Left lung (tissue), 10 donors: ENCODE data around the gene LRRC25. TPM values are rescaled to one million over a fixed set of nuclear protein-coding genes. Genes with fewer than 3 reads are reported as not detected.

Experiments used
- ATAC-seq: fragments of 200-7000 bp; cut with Tn5 transposase; one replicate; pipeline ENCODE4 v1.9.1; 2020; ENCODE audit warnings: moderate library complexity
- DNase-seq, 4 donors: peaks; one replicate each; pipeline ENCODE4 v3.0.0-alpha.2; 2013 to 2020
- H3K27ac ChIP-seq, 2 donors: fragments of 200-600 bp; sonication (generic) in 1 of 2; one replicate each; pipeline versions ENCODE4 v1.5.0 to v1.8.0; 2020 to 2021
- H3K27me3 ChIP-seq, 2 donors: fragments of 200-600 bp; sonication (generic) in 1 of 2; one replicate each; pipeline versions ENCODE4 v1.5.0 to v1.8.0; 2020 to 2021
- H3K36me3 ChIP-seq, 2 donors: fragments of 200-600 bp; sonication (generic) in 1 of 2; one replicate each; pipeline versions ENCODE4 v1.5.0 to v1.8.0; 2020 to 2021
- H3K4me1 ChIP-seq, 2 donors: fragments of 200-600 bp; one replicate each; pipeline ENCODE4 v1.8.0; 2021
- H3K4me3 ChIP-seq, 2 donors: fragments of 200-600 bp; sonication (generic) in 1 of 2; one replicate each; pipeline versions ENCODE4 v1.5.0 to v1.8.0; 2020 to 2021; ENCODE audit warnings: mild to moderate bottlenecking in 1 of 2
- H3K9me3 ChIP-seq, 2 donors: fragments of 200-600 bp; sonication (generic) in 1 of 2; one replicate each; pipeline versions ENCODE4 v1.5.0 to v1.8.0; 2020 to 2021
- intact Hi-C, 2 donors: fragments of 100-400 bp; cut with DNase I; formaldehyde crosslinking; loops; one replicate each; pipeline versions ENCODE4 v1.11.2 to v1.14.2; 2022
- microRNA-seq, 2 donors: library from miRNA; unstranded; fragments of <30 nt; microRNA quantifications; one replicate each; pipeline ENCODE4, GENCODE V29; 2019
- polyA plus RNA-seq, 6 donors: library from polyadenylated mRNA; unstranded; fragments of 120-200 nt; gene quantifications; one replicate each; pipeline ENCODE4 v1.2.1, GENCODE V29; 2013; ENCODE audit not compliant: insufficient read length in 6 of 6
- total RNA-seq, 2 donors: library from RNA; stranded (reverse); fragmentation: NEBNext Ultra II Directional; extraction: Animal tissue kit (Norgen Biotek cat#: 25700); gene quantifications; one replicate each; pipeline ENCODE4 v1.2.1, GENCODE V29; 2021
- TF ChIP-seq, protein P1 (sequence below), 2 donors: fragments of 200-600 bp; sonication (generic) in 1 of 2; IDR thresholded peaks; one replicate each; pipeline versions ENCODE4 v1.5.0 to v1.8.0; 2021; ENCODE audit warnings: antibody characterized with exemption in 2 of 2
- donor health status: DM: no; HTN: yes; CAD: no.
- donor health status: DM: no; HTN: no; CAD: no.

The LRRC25 gene
- total and polyA plus RNA-seq, 8 donors: 1.3 to 53.7 (median 1.6) TPM

DNA sequence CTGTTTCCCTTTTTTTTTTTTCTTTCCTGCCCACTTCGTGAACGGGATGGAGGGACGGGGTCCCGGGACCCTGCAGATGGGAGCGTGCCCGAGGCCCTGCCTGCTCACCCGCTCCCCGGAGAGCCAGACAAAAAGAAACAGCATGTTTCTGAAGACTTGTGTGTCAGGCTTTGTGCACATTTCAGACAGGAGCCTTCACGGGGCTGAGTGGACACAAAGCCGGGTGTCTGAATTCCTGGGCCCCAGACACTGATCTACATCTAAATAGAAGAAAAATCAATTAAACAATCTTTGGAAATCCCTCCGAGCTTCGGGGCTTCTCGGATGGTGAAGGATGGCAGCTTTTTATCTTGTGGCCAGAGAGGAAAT, 52.9 kb downstream of the LRRC25 start:
- TF ChIP-seq, protein P1, sequence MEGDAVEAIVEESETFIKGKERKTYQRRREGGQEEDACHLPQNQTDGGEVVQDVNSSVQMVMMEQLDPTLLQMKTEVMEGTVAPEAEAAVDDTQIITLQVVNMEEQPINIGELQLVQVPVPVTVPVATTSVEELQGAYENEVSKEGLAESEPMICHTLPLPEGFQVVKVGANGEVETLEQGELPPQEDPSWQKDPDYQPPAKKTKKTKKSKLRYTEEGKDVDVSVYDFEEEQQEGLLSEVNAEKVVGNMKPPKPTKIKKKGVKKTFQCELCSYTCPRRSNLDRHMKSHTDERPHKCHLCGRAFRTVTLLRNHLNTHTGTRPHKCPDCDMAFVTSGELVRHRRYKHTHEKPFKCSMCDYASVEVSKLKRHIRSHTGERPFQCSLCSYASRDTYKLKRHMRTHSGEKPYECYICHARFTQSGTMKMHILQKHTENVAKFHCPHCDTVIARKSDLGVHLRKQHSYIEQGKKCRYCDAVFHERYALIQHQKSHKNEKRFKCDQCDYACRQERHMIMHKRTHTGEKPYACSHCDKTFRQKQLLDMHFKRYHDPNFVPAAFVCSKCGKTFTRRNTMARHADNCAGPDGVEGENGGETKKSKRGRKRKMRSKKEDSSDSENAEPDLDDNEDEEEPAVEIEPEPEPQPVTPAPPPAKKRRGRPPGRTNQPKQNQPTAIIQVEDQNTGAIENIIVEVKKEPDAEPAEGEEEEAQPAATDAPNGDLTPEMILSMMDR (IDR thresholded peaks at IDR 0.05): no peak
- Histone ChIP-seq H3K4me3 (no peak overlapping the region), H3K27me3 (no peaks in the 10 kb centered on the region), H3K4me1 (peaks cover 6 to 28% of the 10 kb centered on the region in 2 donors), H3K27ac (no peak overlapping the region), H3K36me3 (peaks cover 0 to 21% of the 10 kb centered on the region in 2 donors), H3K9me3 (no peaks in the 10 kb centered on the region)
- ATAC-seq (no peak), DNase-seq (no peak)
- intact Hi-C loops: loop anchor here in 1 of 2 donors (10.0 kb wide), 1 partner anchor 60 kb away; no protein-coding TSS in a partner anchor

DNA sequence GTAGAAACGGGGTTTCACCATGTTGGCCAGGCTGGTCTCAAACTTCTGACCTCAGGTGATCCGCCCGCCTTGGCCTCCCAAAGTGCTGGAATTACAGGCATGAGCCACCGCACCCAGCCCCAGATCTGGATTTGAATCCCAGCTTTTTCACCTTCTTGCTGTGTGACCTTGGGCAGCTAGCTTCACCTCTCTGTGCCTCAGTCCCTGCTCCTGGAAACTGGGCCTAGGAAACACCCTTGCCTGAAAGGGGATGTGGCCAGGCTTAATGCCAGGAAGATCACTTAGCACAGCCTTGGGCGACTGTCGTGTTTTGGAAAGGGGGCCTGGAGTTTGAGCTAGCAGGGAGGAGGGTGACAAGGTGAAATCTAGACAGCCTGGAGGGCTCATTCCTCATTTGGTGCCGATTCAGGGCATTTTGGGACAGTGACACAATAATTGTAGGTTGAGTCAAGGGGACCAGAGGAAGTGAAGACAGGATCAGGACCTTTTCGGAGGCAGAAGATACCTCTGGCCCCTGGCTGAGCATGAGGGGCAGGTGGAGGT, 55.3 kb downstream of the LRRC25 start:
- DNase-seq (no peak), ATAC-seq (no peak)
- Histone ChIP-seq H3K36me3 (peaks cover 0 to 21% of the 10 kb centered on the region in 2 donors), H3K4me3 (no peak overlapping the region), H3K4me1 (peaks cover 6 to 29% of the 10 kb centered on the region in 2 donors), H3K27ac (no peak overlapping the region), H3K27me3 (no peaks in the 10 kb centered on the region), H3K9me3 (no peaks in the 10 kb centered on the region)
- intact Hi-C loops: loop anchor here in 1 of 2 donors (10.0 kb wide), 1 partner anchor 63 kb away; no protein-coding TSS in a partner anchor
- TF ChIP-seq, protein P1 (IDR thresholded peaks at IDR 0.05): no peak

Small RNA genes lying within 50 kb of the gene (microRNA-seq; reads per million reads assigned to microRNA genes)
- 0 to 0.68 reads per million in 2 donors for gene MIR3189

Other genes with a start within 250 kb of the LRRC25 start
- 10 to 100 TPM; 34.1 to 35.3 TPM for gene PIK3R2, start 244.5 kb downstream of the LRRC25 start, total RNA-seq
- 10 to 100 TPM; 25.7 to 37.7 (median 30.2) TPM for gene PIK3R2, start 244.5 kb downstream of the LRRC25 start, polyA plus RNA-seq
- 100 to 1,000 TPM; 577 to 986 TPM for gene IFI30, start 223.8 kb downstream of the LRRC25 start, total RNA-seq
- gene IFI30, start 223.8 kb downstream of the LRRC25 start, polyA plus RNA-seq: 10 to 100 TPM in 3 of 6 donors, 1 to 10 TPM in 3; 7.3 to 18.2 (median 10.0) TPM
- gene MPV17L2, start 204.4 kb downstream of the LRRC25 start, total RNA-seq: 10 to 100 TPM; 10.3 to 14.8 TPM
- gene MPV17L2, start 204.4 kb downstream of the LRRC25 start, polyA plus RNA-seq: 1 to 10 TPM; 4.9 to 8.5 (median 6.8) TPM
- 1 to 10 TPM; 3.1 to 4.4 TPM for gene RAB3A, start 193.6 kb downstream of the LRRC25 start, total RNA-seq
- 1 to 10 TPM; 3.5 to 6.2 (median 4.4) TPM for gene RAB3A, start 193.6 kb downstream of the LRRC25 start, polyA plus RNA-seq
- gene PDE4C, start 171.2 kb downstream of the LRRC25 start, total RNA-seq: 10 to 100 TPM in 1 of 2 donors, 1 to 10 TPM in 1; 3.7 to 11.3 TPM
- 1 to 10 TPM; 1.3 to 6.2 (median 1.8) TPM for gene PDE4C, start 171.2 kb downstream of the LRRC25 start, polyA plus RNA-seq
- 1 to 10 TPM; 3.0 to 5.8 TPM for gene IQCN, start 123.2 kb downstream of the LRRC25 start, total RNA-seq
- gene IQCN, start 123.2 kb downstream of the LRRC25 start, polyA plus RNA-seq: 10 to 100 TPM in 1 of 6 donors, 1 to 10 TPM in 5; 3.7 to 12.7 (median 8.1) TPM
- 100 to 1,000 TPM; 179 to 232 TPM for gene JUND, start 116.0 kb downstream of the LRRC25 start, total RNA-seq
- 100 to 1,000 TPM in 2 of 6 donors, 10 to 100 TPM in 4; 43.1 to 191 (median 86.1) TPM for gene JUND, start 116.0 kb downstream of the LRRC25 start, polyA plus RNA-seq
- gene LSM4, start 74.5 kb downstream of the LRRC25 start, total RNA-seq: 100 to 1,000 TPM in 1 of 2 donors, 10 to 100 TPM in 1; 87.8 to 121 TPM
- 10 to 100 TPM; 72.7 to 95.5 (median 78.7) TPM for gene LSM4, start 74.5 kb downstream of the LRRC25 start, polyA plus RNA-seq
- 10 to 100 TPM; 36.7 to 39.5 TPM for gene PGPEP1, start 57.0 kb downstream of the LRRC25 start, total RNA-seq
- gene PGPEP1, start 57.0 kb downstream of the LRRC25 start, polyA plus RNA-seq: 10 to 100 TPM; 16.1 to 21.7 (median 20.0) TPM
- 100 to 1,000 TPM in 1 of 2 donors, 10 to 100 TPM in 1; 99.0 to 180 TPM for gene GDF15, start 11.5 kb downstream of the LRRC25 start, total RNA-seq
- 10 to 100 TPM; 15.7 to 50.6 (median 30.7) TPM for gene GDF15, start 11.5 kb downstream of the LRRC25 start, polyA plus RNA-seq
- 10 to 100 TPM; 49.8 to 79.9 TPM for gene SSBP4, start 21.8 kb upstream of the LRRC25 start, total RNA-seq
- gene SSBP4, start 21.8 kb upstream of the LRRC25 start, polyA plus RNA-seq: 10 to 100 TPM; 58.1 to 99.8 (median 75.6) TPM
- 10 to 100 TPM; 22.8 to 43.9 TPM for gene ISYNA1, start 40.5 kb upstream of the LRRC25 start, total RNA-seq
- 100 to 1,000 TPM; 110 to 159 (median 125) TPM for gene ISYNA1, start 40.5 kb upstream of the LRRC25 start, polyA plus RNA-seq
- 10 to 100 TPM; 13.3 to 22.9 TPM for gene ELL, start 124.4 kb upstream of the LRRC25 start, total RNA-seq
- gene ELL, start 124.4 kb upstream of the LRRC25 start, polyA plus RNA-seq: 10 to 100 TPM in 1 of 6 donors, 1 to 10 TPM in 5; 8.5 to 10.1 (median 9.7) TPM
- gene FKBP8, start 146.0 kb upstream of the LRRC25 start, total RNA-seq: 100 to 1,000 TPM; 176 to 195 TPM
- 100 to 1,000 TPM; 191 to 232 (median 218) TPM for gene FKBP8, start 146.0 kb upstream of the LRRC25 start, polyA plus RNA-seq
- gene KXD1, start 160.2 kb upstream of the LRRC25 start, total RNA-seq: 10 to 100 TPM; 68.9 to 86.2 TPM
- gene KXD1, start 160.2 kb upstream of the LRRC25 start, polyA plus RNA-seq: 10 to 100 TPM; 65.6 to 79.7 (median 70.3) TPM
- gene UBA52, start 174.2 kb upstream of the LRRC25 start, total RNA-seq: 100 to 1,000 TPM; 922 to 971 TPM
- 1,000 to 10,000 TPM in 1 of 6 donors, 100 to 1,000 TPM in 5; 875 to 1,008 (median 931) TPM for gene UBA52, start 174.2 kb upstream of the LRRC25 start, polyA plus RNA-seq
- gene REX1BD, start 191.2 kb upstream of the LRRC25 start, total RNA-seq: 10 to 100 TPM; 51.7 to 52.1 TPM
- 10 to 100 TPM; 20.4 to 42.9 (median 27.6) TPM for gene REX1BD, start 191.2 kb upstream of the LRRC25 start, polyA plus RNA-seq
- gene CRLF1, start 209.2 kb upstream of the LRRC25 start, total RNA-seq: 10 to 100 TPM; 22.5 to 44.7 TPM
- 100 to 1,000 TPM; 210 to 328 (median 252) TPM for gene CRLF1, start 209.2 kb upstream of the LRRC25 start, polyA plus RNA-seq
- 1 to 10 TPM; 1.6 to 4.9 TPM for gene TMEM59L, start 215.2 kb upstream of the LRRC25 start, total RNA-seq
- 10 to 100 TPM; 31.8 to 41.9 (median 34.8) TPM for gene TMEM59L, start 215.2 kb upstream of the LRRC25 start, polyA plus RNA-seq
- gene KLHL26, start 239.4 kb upstream of the LRRC25 start, total RNA-seq: 10 to 100 TPM in 1 of 2 donors, 1 to 10 TPM in 1; 9.0 to 10.4 TPM
- gene KLHL26, start 239.4 kb upstream of the LRRC25 start, polyA plus RNA-seq: 1 to 10 TPM; 4.3 to 7.1 (median 5.9) TPM